ENCODE data around the gene BIN1. TPM values are rescaled to one million over a fixed set of nuclear protein-coding genes. Genes with fewer than 3 reads are reported as not detected.

Gene BIN1
- total RNA-seq, 2 donors from 2014 or later = 41.7 to 45.9 TPM

DNA sequence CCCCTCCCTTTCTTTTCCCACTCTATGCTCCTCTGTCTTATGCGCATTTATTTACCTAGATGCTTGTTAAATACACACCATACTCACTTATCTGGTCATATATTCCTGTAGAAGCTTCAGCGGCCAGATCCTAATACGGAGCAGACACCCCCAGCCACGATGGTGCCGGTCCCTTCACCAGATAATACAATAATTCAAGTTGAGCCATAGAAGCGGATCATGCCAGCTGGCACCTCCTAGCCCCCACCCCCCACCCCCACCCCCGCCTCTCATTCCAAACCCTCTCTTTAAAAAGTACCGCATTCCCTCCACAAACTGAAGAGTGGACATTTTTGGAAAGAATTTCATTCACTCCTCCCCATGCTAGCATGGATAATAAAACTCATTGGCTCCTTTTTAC is 95.2 kb downstream of the BIN1 start:
- WGBS, 2 experiments (ENCODE audit: insufficient coverage in 1 of 2, insufficient read length in 1 of 2) = 94% methylated on average over 5 of the region's 8 CpGs; no CpG with 5 or more reads in 1 of the 2 experiments

DNA sequence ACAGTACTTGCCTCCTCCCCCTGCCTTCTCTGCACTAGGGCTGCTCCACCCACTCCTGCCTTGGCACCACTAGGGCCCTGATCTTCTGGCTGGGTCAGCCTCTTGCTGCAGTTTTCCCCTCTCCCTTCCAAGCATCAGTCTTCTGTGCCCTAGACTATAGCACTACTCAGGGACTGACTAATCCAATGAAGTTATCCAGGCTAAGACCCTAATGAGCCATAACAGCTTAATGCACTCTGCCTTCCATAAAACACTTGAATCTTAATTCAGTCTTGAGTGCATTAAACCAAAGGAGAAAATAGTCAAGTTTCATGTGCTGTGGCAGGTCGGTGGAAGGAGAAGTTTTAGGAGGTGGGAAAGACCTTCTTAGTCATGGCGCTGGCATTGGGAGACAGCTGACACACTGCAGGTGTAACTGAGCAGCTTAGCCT is 95.7 kb downstream of the BIN1 start:
- Histone ChIP-seq H3K4me3 (ENCODE audit: low read length) (no peak overlapping the region), H3K9me3 (ENCODE audit: control insufficient read depth, low read length) (peaks cover 10% of the 10 kb centered on the region), H3K4me1 (ENCODE audit: control insufficient read depth, insufficient read depth, low read length) (peaks cover 22% of the 10 kb centered on the region), H3K36me3 (ENCODE audit: control insufficient read depth, insufficient read depth, low read length) (no peaks in the 10 kb centered on the region), H3K27ac (ENCODE audit: low read depth, low read length) (no peak overlapping the region), H3K9ac (ENCODE audit: extremely low read depth, low read length, poor library complexity, severe bottlenecking) (no peak overlapping the region), H3K27me3 (ENCODE audit: control insufficient read depth, insufficient read depth, low read length, poor library complexity, severe bottlenecking) (no peaks in the 10 kb centered on the region)
- Mint-ChIP-seq H3K27me3 (ENCODE audit: insufficient read depth) (peaks cover 10% of the 10 kb centered on the region), H3K9me3 (no peaks in the 10 kb centered on the region), H3K27ac (no peak overlapping the region), H3K36me3 (ENCODE audit: low read depth) (no peaks in the 10 kb centered on the region), H3K4me1 (peaks cover 41% of the 10 kb centered on the region), H3K4me3 (no peak overlapping the region)
- TF ChIP-seq, protein P1, sequence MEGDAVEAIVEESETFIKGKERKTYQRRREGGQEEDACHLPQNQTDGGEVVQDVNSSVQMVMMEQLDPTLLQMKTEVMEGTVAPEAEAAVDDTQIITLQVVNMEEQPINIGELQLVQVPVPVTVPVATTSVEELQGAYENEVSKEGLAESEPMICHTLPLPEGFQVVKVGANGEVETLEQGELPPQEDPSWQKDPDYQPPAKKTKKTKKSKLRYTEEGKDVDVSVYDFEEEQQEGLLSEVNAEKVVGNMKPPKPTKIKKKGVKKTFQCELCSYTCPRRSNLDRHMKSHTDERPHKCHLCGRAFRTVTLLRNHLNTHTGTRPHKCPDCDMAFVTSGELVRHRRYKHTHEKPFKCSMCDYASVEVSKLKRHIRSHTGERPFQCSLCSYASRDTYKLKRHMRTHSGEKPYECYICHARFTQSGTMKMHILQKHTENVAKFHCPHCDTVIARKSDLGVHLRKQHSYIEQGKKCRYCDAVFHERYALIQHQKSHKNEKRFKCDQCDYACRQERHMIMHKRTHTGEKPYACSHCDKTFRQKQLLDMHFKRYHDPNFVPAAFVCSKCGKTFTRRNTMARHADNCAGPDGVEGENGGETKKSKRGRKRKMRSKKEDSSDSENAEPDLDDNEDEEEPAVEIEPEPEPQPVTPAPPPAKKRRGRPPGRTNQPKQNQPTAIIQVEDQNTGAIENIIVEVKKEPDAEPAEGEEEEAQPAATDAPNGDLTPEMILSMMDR (conservative IDR thresholded peaks at IDR 0.05) = no peak
- DNase-seq = no peak
- 83 to 85% methylated on average over 2 of the region's 2 CpGs for WGBS, 2 experiments (ENCODE audit: insufficient coverage in 1 of 2, insufficient read length in 1 of 2)

More for the DNA sequence above, 95.2 kb downstream of the BIN1 start:
- no peak for DNase-seq
- Mint-ChIP-seq H3K9me3 (no peaks in the 10 kb centered on the region), H3K27me3 (ENCODE audit: insufficient read depth) (peaks cover 10% of the 10 kb centered on the region), H3K36me3 (ENCODE audit: low read depth) (no peaks in the 10 kb centered on the region), H3K4me1 (peaks cover 41% of the 10 kb centered on the region), H3K27ac (no peak overlapping the region), H3K4me3 (no peak overlapping the region)
- Histone ChIP-seq H3K27ac (ENCODE audit: low read depth, low read length) (no peak overlapping the region), H3K27me3 (ENCODE audit: control insufficient read depth, insufficient read depth, low read length, poor library complexity, severe bottlenecking) (no peaks in the 10 kb centered on the region), H3K36me3 (ENCODE audit: control insufficient read depth, insufficient read depth, low read length) (no peaks in the 10 kb centered on the region), H3K4me1 (ENCODE audit: control insufficient read depth, insufficient read depth, low read length) (peaks cover 22% of the 10 kb centered on the region), H3K9ac (ENCODE audit: extremely low read depth, low read length, poor library complexity, severe bottlenecking) (no peak overlapping the region), H3K9me3 (ENCODE audit: control insufficient read depth, low read length) (peaks cover 10% of the 10 kb centered on the region), H3K4me3 (ENCODE audit: low read length) (no peak overlapping the region)
- TF ChIP-seq, protein P1 (conservative IDR thresholded peaks at IDR 0.05) = no peak

DNA sequence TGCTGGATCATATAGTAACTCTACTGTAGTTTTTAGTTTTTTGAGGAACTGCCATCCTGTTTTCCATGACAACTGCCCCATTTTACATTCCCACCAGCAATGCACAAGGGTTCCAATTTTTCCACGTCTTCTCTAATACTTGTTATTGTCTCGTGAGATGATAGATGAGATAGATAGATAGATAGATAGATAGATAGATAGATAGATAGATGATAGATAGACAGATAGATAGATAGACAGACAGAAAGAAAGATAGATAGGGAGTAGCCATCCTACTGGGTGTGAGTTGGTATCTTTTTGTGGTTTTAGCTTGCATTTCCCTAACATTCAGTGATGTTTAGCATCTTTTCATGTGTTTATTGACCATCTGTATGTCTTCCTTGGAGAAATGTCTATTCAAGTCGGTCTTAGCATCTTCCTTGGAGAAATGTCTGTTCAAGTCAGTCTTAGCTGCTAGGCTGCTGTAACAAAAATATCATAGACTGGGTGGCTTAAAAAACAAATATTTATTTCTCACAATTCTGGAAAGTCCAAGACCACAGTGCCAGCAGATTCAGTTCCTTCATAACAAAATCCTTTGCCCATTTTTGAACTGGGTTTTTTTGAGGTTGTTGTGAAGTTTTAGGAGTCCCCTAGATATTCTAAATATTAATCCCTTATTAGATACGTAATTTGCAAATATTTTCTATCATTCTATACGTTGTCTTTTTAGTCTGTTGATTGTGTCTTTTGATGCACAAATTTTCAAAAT is 98.5 kb downstream of the BIN1 start:
- Histone ChIP-seq H3K27me3 (ENCODE audit: control insufficient read depth, insufficient read depth, low read length, poor library complexity, severe bottlenecking) (no peaks in the 10 kb centered on the region), H3K27ac (ENCODE audit: low read depth, low read length) (no peak overlapping the region), H3K9me3 (ENCODE audit: control insufficient read depth, low read length) (peaks cover 10% of the 10 kb centered on the region), H3K9ac (ENCODE audit: extremely low read depth, low read length, poor library complexity, severe bottlenecking) (no peak overlapping the region), H3K4me3 (ENCODE audit: low read length) (no peak overlapping the region), H3K36me3 (ENCODE audit: control insufficient read depth, insufficient read depth, low read length) (no peaks in the 10 kb centered on the region), H3K4me1 (ENCODE audit: control insufficient read depth, insufficient read depth, low read length) (peaks cover 10% of the 10 kb centered on the region)
- H3K4me3 Mint-ChIP-seq = no peak overlapping the region
- no peaks in the 10 kb centered on the region for H3K36me3 Mint-ChIP-seq (ENCODE audit: low read depth)
- no peak overlapping the region for H3K27ac Mint-ChIP-seq
- no peak for DNase-seq
- H3K27me3 Mint-ChIP-seq (ENCODE audit: insufficient read depth) = peaks cover 10% of the 10 kb centered on the region
- WGBS, 2 experiments (ENCODE audit: insufficient coverage in 1 of 2, insufficient read length in 1 of 2) = 91 to 100% methylated on average over 1 to 3 of the region's 5 CpGs
- H3K4me1 Mint-ChIP-seq = peaks cover 37% of the 10 kb centered on the region
- no peaks in the 10 kb centered on the region for H3K9me3 Mint-ChIP-seq
- TF ChIP-seq, protein P1 (conservative IDR thresholded peaks at IDR 0.05) = no peak

Data from endodermal cell (in vitro differentiated cells).